GM12864 (cell line): ENCODE results near the gene DPP7.

ENCODE experiments used
- DNase-seq: peaks from one replicate; pipeline ENCODE4 v3.0.0-alpha.2; 2011; ENCODE audit warnings: low read depth
- H3K4me3 ChIP-seq: 2 replicates; pipeline ENCODE4 v1.5.1; 2011; ENCODE audit warnings: mild to moderate bottlenecking, low read depth, low read length, control low read depth
- CTCF ChIP-seq: IDR thresholded peaks from 2 replicates; pipeline ENCODE4 v1.5.1; 2011; ENCODE audit warnings: low read depth, mild to moderate bottlenecking, moderate library complexity, low read length, control low read depth, inconsistent platforms; ENCODE audit errors: missing control alignments

DPP7 gene

GRCh38 chr9:137107982-137108381 lies 6.6 kb downstream of the DPP7 start:
- no peak for TF ChIP-seq CTCF
- DNase-seq, result no peak

GRCh38 chr9:137107312-137107921 lies 7.1 kb downstream of the DPP7 start:
- no peak for TF ChIP-seq CTCF
- H3K4me3 ChIP-seq, result no peak overlapping the region
- DNase-seq, result no peak

More at GRCh38 chr9:137107982-137108381, 6.6 kb downstream of the DPP7 start:
- no peak overlapping the region for H3K4me3 ChIP-seq

GRCh38 chr9:137106662-137107250 lies 7.8 kb downstream of the DPP7 start:
- no peak overlapping the region for H3K4me3 ChIP-seq
- no peak for TF ChIP-seq CTCF

GRCh38 chr9:137105814-137106661 lies 8.5 kb downstream of the DPP7 start:
- TF ChIP-seq CTCF, result no peak
- DNase-seq, result no peak

More at GRCh38 chr9:137106662-137107250, 7.8 kb downstream of the DPP7 start:
- DNase-seq, result no peak

GRCh38 chr9:137103206-137103999 lies 11.1 kb downstream of the DPP7 start:
- H3K4me3 ChIP-seq, result no peak overlapping the region
- no peak for DNase-seq
- no peak for TF ChIP-seq CTCF

More at GRCh38 chr9:137105814-137106661, 8.5 kb downstream of the DPP7 start:
- H3K4me3 ChIP-seq, result no peak overlapping the region

- TF ChIP-seq CTCF, result no peak
- H3K4me3 ChIP-seq, result no peak overlapping the region
- DNase-seq, result no peak
Measured at GRCh38 chr9:137099231-137099630, 15.3 kb downstream of the DPP7 start.
